ENCODE results near the gene MCUR1.
"Not testable (repeated sequence)": the region's sequence is repeated elsewhere in the genome, so short reads cannot be mapped to it uniquely, and the experiment has no call there.

The MCUR1 gene

GRCh38 chr6:13776602-13777001, 37.8 kb downstream of the MCUR1 start:
- DNase-seq (ENCODE audit: low read depth) = no peak

GRCh38 chr6:13775466-13775865, 38.9 kb downstream of the MCUR1 start:
- not testable (repeated sequence) for DNase-seq (ENCODE audit: low read depth)

GRCh38 chr6:13772358-13773030, 41.9 kb downstream of the MCUR1 start:
- not testable (repeated sequence) for DNase-seq (ENCODE audit: low read depth)

- no peak for DNase-seq (ENCODE audit: low read depth)
Observed at GRCh38 chr6:13769655-13770053, 44.7 kb downstream of the MCUR1 start.

- DNase-seq (ENCODE audit: low read depth) = no peak
Observed at GRCh38 chr6:13769034-13769654, 45.2 kb downstream of the MCUR1 start.

GRCh38 chr6:13767121-13767808, 47.1 kb downstream of the MCUR1 start:
- no peak for DNase-seq (ENCODE audit: low read depth)

GRCh38 chr6:13766201-13766634, 48.1 kb downstream of the MCUR1 start:
- no peak for DNase-seq (ENCODE audit: low read depth)

- no peak for DNase-seq (ENCODE audit: low read depth)
Observed at GRCh38 chr6:13765570-13765969, 48.8 kb downstream of the MCUR1 start.

GRCh38 chr6:13764996-13765395, 49.4 kb downstream of the MCUR1 start:
- DNase-seq (ENCODE audit: low read depth) = no peak

GRCh38 chr6:13763740-13764381, 50.5 kb downstream of the MCUR1 start:
- DNase-seq (ENCODE audit: low read depth) = no peak

- DNase-seq (ENCODE audit: low read depth) = no peak
Observed at GRCh38 chr6:13762611-13763441, 51.5 kb downstream of the MCUR1 start.

- no peak for DNase-seq (ENCODE audit: low read depth)
Observed at GRCh38 chr6:13761361-13762036, 52.9 kb downstream of the MCUR1 start.

- DNase-seq (ENCODE audit: low read depth) = no peak
Observed at GRCh38 chr6:13760307-13761304, 53.8 kb downstream of the MCUR1 start.

- DNase-seq (ENCODE audit: low read depth) = no peak
Observed at GRCh38 chr6:13759025-13759424, 55.3 kb downstream of the MCUR1 start.

- no peak for DNase-seq (ENCODE audit: low read depth)
Observed at GRCh38 chr6:13754644-13755043, 59.7 kb downstream of the MCUR1 start.

GRCh38 chr6:13743736-13744127, 70.6 kb downstream of the MCUR1 start:
- no peak for DNase-seq (ENCODE audit: low read depth)

- DNase-seq (ENCODE audit: low read depth) = no peak
Observed at GRCh38 chr6:13742961-13743735, 71.2 kb downstream of the MCUR1 start.

GRCh38 chr6:13741365-13741764, 73.0 kb downstream of the MCUR1 start:
- DNase-seq (ENCODE audit: low read depth) = no peak
